ENCODE data around the gene WDR86.

Gene WDR86

GRCh38 chr7:151393031-151393977 lies 16.5 kb downstream of the WDR86 start:
- TF ChIP-seq, protein P1, sequence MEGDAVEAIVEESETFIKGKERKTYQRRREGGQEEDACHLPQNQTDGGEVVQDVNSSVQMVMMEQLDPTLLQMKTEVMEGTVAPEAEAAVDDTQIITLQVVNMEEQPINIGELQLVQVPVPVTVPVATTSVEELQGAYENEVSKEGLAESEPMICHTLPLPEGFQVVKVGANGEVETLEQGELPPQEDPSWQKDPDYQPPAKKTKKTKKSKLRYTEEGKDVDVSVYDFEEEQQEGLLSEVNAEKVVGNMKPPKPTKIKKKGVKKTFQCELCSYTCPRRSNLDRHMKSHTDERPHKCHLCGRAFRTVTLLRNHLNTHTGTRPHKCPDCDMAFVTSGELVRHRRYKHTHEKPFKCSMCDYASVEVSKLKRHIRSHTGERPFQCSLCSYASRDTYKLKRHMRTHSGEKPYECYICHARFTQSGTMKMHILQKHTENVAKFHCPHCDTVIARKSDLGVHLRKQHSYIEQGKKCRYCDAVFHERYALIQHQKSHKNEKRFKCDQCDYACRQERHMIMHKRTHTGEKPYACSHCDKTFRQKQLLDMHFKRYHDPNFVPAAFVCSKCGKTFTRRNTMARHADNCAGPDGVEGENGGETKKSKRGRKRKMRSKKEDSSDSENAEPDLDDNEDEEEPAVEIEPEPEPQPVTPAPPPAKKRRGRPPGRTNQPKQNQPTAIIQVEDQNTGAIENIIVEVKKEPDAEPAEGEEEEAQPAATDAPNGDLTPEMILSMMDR (IDR thresholded peaks at IDR 0.05; ENCODE audit: low read depth, low read length), result no peak
- no peak for DNase-seq (ENCODE audit: extremely low read depth, low read depth)

DNA sequence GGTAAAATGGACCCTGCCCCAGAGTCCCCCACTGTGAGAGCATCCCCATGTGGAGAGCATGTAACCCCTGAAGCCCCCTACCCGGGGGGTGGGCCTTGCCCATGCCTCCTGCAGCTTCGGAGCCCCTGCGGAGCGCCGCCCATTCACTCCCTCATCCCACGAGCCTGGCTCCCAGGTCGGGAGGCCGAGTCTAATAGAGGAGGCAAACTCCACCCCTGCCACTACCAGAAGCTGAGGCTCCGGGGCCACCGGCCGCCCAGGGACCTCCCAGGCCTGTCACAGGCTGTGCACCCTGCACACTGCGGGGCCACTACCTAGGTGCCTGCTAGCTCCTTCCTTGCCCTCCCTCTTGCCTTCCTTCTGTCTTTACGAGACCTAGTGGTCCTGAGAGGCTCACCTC lies 17.4 kb downstream of the WDR86 start:
- TF ChIP-seq, protein P1 (IDR thresholded peaks at IDR 0.05; ENCODE audit: low read depth, low read length), result no peak
- no peak for DNase-seq (ENCODE audit: extremely low read depth, low read depth)

DNA sequence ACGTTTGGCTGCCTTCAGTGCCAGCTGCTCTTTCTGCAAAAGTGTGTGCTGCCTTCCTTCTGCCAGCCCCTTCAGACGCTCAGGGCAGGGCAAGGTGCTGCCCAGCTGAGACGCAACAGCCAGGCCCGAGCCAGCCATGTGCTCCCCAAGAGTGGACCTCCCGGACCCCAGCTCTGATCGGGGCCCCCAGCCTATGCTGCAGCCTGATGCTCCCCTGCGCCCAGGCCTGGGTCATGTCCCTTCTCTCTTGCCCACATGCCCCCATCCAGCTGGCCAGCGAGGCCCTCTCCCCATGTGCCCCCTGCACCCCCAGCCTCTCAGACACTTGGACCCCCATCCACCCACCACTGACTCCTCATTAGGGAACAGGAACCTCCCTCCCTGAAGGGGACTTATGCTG lies 17.8 kb downstream of the WDR86 start:
- DNase-seq (ENCODE audit: extremely low read depth, low read depth), result no peak
- TF ChIP-seq, protein P1 (IDR thresholded peaks at IDR 0.05; ENCODE audit: low read depth, low read length), result no peak

- no peak for DNase-seq (ENCODE audit: extremely low read depth, low read depth)
- TF ChIP-seq, protein P1 (IDR thresholded peaks at IDR 0.05; ENCODE audit: low read depth, low read length), result no peak
Observed at GRCh38 chr7:151391358-151391730, 18.5 kb downstream of the WDR86 start.

DNA sequence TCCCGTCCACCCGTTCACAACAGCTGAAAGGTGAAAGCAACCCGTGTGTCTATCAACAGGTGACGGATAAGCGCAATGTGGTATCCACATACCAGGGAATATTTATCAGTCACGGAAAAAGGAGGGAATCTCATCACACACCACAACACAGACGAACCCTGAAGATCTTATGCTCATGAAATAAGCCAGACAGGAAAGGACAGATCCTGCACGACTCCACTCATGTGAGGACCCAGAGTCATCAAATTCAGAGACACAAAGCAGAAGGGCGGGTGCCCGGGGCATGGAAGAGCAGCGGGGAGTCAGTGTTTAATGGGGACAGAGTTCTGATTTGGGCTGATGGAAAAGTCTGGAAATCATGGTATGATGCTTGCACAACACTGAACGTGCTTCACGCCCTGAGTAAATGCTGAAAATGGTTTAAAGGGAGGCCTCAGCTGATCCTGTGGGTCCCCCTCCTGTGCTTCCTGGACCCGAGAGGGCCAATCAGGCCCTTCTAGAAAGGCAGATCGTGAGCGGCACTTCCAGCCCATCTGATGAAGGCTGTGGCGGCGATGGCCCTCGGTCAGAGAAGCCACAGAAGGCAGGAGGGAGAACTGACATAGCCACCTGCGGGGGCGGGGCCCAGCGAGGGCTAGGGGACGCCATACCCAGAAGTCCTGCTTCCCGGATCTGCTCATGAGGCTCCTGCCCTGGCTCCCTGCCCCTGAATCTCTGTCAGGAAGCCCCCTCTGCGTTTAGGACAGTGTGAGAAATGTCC lies 19.1 kb downstream of the WDR86 start:
- TF ChIP-seq, protein P1 (IDR thresholded peaks at IDR 0.05; ENCODE audit: low read depth, low read length), result no peak
- DNase-seq (ENCODE audit: extremely low read depth, low read depth), result no peak

DNA sequence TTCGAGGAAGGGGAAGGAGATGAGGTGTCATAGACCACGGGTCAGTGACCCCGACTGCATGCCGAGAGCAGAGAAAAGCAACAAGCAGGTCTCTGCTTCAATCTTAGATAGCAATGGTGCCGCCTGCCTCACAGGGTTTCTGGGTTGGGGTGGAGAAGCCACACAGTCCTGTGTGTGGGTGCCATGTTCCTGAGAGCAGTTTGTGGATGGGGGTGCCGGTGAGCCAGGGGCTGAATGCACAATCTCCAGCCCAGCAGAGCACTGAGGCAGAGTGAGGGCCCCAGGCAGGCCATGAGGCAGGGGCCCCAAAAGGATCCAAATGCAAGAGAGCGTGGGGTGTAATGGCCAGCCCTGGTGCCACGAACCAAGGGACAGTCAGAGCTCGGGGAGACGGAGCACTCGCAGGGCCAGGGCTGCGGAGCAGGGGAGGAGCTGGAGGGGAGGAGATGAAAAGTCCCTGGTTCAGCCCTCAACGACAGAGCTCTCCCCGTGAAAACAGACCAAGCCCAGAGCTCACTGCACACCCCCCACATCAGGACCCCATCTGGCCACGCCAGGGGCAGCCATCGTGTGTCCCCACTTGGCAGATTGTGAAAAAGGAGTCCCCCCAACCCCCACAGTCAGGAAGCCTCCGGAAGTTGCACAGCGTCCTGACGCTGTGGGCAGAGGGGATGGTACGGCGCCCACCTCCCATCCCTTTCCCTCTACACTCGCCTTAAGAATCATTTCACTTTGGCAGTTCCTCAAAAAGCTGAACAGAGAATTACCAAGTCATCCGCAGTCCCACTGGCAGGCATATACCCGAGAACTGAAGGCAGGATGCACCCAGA lies 19.9 kb downstream of the WDR86 start:
- DNase-seq (ENCODE audit: extremely low read depth, low read depth), result no peak
- TF ChIP-seq, protein P1 (IDR thresholded peaks at IDR 0.05; ENCODE audit: low read depth, low read length), result no peak
